SK-N-SH treated with all-trans-retinoic acid at 6 μM for 48 hours (cell line): ENCODE data around the gene UNKL.

ENCODE experiments used
- ATAC-seq: fragments of 200-7000 bp; cut with Tn5 transposase; 3 replicates; pipeline ENCODE4 v1.9.1; 2020; ENCODE audit warnings: mild to moderate bottlenecking, moderate library complexity
- BACH2 ChIP-seq: fragments of 250-450 bp; sonication (Bioruptor Pico); IDR thresholded peaks from 2 replicates; pipeline ENCODE4 v1.9.0; 2021; ENCODE audit warnings: mild to moderate bottlenecking, borderline replicate concordance
- CREB5 ChIP-seq: fragments of 250-450 bp; sonication (Bioruptor Pico); IDR thresholded peaks from 2 replicates; pipeline ENCODE4 v1.5.1; 2020; ENCODE audit warnings: low read depth, mild to moderate bottlenecking, moderate library complexity
- CSDC2 ChIP-seq: fragments of 250-450 bp; sonication (Bioruptor Pico); IDR thresholded peaks from 2 replicates; pipeline ENCODE4 v1.5.0; 2020; ENCODE audit warnings: mild to moderate bottlenecking, moderate library complexity
- CSRNP3 ChIP-seq: fragments of 250-450 bp; sonication (Bioruptor Pico); IDR thresholded peaks from 2 replicates; pipeline ENCODE4 v1.5.1; 2021; ENCODE audit warnings: mild to moderate bottlenecking, moderate library complexity
- ESRRG ChIP-seq: fragments of 250-450 bp; sonication (Bioruptor Pico); IDR thresholded peaks from 2 replicates; pipeline ENCODE4 v1.6.1; 2021; ENCODE audit warnings: mild to moderate bottlenecking
- GLIS3 ChIP-seq: fragments of 250-450 bp; sonication (Bioruptor Pico); IDR thresholded peaks from 2 replicates; pipeline ENCODE4 v1.5.0; 2020; ENCODE audit warnings: mild to moderate bottlenecking, moderate library complexity
- ISL1 ChIP-seq: fragments of 250-450 bp; sonication (Bioruptor Pico); IDR thresholded peaks from 2 replicates; pipeline ENCODE4 v2.1.2; 2022; ENCODE audit warnings: mild to moderate bottlenecking, moderate library complexity
- PATZ1 ChIP-seq: fragments of 250-450 bp; sonication (Bioruptor Pico); IDR thresholded peaks from 2 replicates; pipeline ENCODE4 v1.8.0; 2020; ENCODE audit warnings: mild to moderate bottlenecking, moderate library complexity, borderline replicate concordance
- POU6F1 ChIP-seq: fragments of 250-450 bp; sonication (Bioruptor Pico); IDR thresholded peaks from 2 replicates; pipeline ENCODE4 v1.8.0; 2021; ENCODE audit warnings: low read depth, mild to moderate bottlenecking, moderate library complexity, borderline replicate concordance
- RARB ChIP-seq: fragments of 250-450 bp; sonication (Bioruptor Pico); IDR thresholded peaks from 2 replicates; pipeline ENCODE4 v1.8.0; 2021; ENCODE audit warnings: mild to moderate bottlenecking, moderate library complexity
- SNAI2 ChIP-seq: fragments of 250-450 bp; sonication (Bioruptor Pico); IDR thresholded peaks from 2 replicates; pipeline ENCODE4 v1.5.0; 2020; ENCODE audit warnings: mild to moderate bottlenecking, moderate library complexity
- TCF4 ChIP-seq: fragments of 250-450 bp; sonication (Bioruptor Pico); IDR thresholded peaks from 2 replicates; pipeline ENCODE4 v1.8.0; 2021; ENCODE audit warnings: mild to moderate bottlenecking, moderate library complexity, borderline replicate concordance
- TOX ChIP-seq: fragments of 250-450 bp; sonication (Bioruptor Pico); IDR thresholded peaks from 2 replicates; pipeline ENCODE4 v1.8.0; 2021; ENCODE audit warnings: mild to moderate bottlenecking, moderate library complexity, borderline replicate concordance
- TSHZ2 ChIP-seq: fragments of 250-450 bp; sonication (Bioruptor Pico); IDR thresholded peaks from 2 replicates; pipeline ENCODE4 v1.5.0; 2020; ENCODE audit warnings: mild to moderate bottlenecking, moderate library complexity
- ZC3H10 ChIP-seq: fragments of 250-450 bp; sonication (Bioruptor Pico); IDR thresholded peaks from 2 replicates; pipeline ENCODE4 v1.5.1; 2021; ENCODE audit warnings: mild to moderate bottlenecking, moderate library complexity
- ZFP3 ChIP-seq: fragments of 250-450 bp; sonication (Bioruptor Pico); IDR thresholded peaks from 2 replicates; pipeline ENCODE4 v1.5.0; 2020; ENCODE audit warnings: mild to moderate bottlenecking, moderate library complexity
- ZFP30 ChIP-seq: fragments of 450-650 bp; formaldehyde crosslinking; IDR thresholded peaks from 2 replicates; pipeline ENCODE4 v1.5.0; 2022; ENCODE audit warnings: mild to moderate bottlenecking, moderate library complexity
- ZNF565 ChIP-seq: fragments of 450-650 bp; formaldehyde crosslinking; conservative IDR thresholded peaks from 2 replicates; pipeline ENCODE4 v1.5.0; 2020; ENCODE audit warnings: low read depth, mild to moderate bottlenecking, moderate library complexity
- ZNF70 ChIP-seq: fragments of 450-650 bp; formaldehyde crosslinking; IDR thresholded peaks from 2 replicates; pipeline ENCODE4 v1.5.0; 2020; ENCODE audit warnings: mild to moderate bottlenecking, moderate library complexity
- ZNF8 ChIP-seq: fragments of 450-650 bp; formaldehyde crosslinking; IDR thresholded peaks from 2 replicates; pipeline ENCODE4 v1.5.0; 2020; ENCODE audit warnings: mild to moderate bottlenecking, moderate library complexity

The UNKL gene

GRCh38 chr16:1334739-1335138 is 79.8 kb downstream of the UNKL start:
- no peak for TF ChIP-seq SNAI2 (CRISPR knock-in tag)
- no peak for TF ChIP-seq ZNF8 (CRISPR knock-in tag)
- TF ChIP-seq CREB5 (CRISPR knock-in tag), result no peak
- TF ChIP-seq GLIS3 (CRISPR knock-in tag), result no peak
- TF ChIP-seq ZFP30 (CRISPR knock-in tag), result no peak
- TF ChIP-seq PATZ1, result no peak
- TF ChIP-seq CSRNP3 (CRISPR knock-in tag), result no peak
- TF ChIP-seq ZNF565, result no peak
- TF ChIP-seq ZFP3 (CRISPR knock-in tag), result no peak
- no peak for TF ChIP-seq ZNF70 (CRISPR knock-in tag)
- no peak for TF ChIP-seq ESRRG
- no peak for TF ChIP-seq ZC3H10 (CRISPR knock-in tag)
- no peak for TF ChIP-seq POU6F1 (CRISPR knock-in tag)
- TF ChIP-seq ISL1 (CRISPR knock-in tag), result no peak
- no peak for TF ChIP-seq RARB
- no peak for ATAC-seq

GRCh38 chr16:1333854-1334700 is 80.4 kb downstream of the UNKL start:
- TF ChIP-seq PATZ1, result no peak
- TF ChIP-seq ZC3H10 (CRISPR knock-in tag), result no peak
- no peak for TF ChIP-seq CSDC2 (CRISPR knock-in tag)
- TF ChIP-seq POU6F1 (CRISPR knock-in tag), result no peak
- TF ChIP-seq ZNF565, result no peak
- no peak for TF ChIP-seq ZFP30 (CRISPR knock-in tag)
- TF ChIP-seq BACH2 (CRISPR knock-in tag), result no peak
- TF ChIP-seq TCF4 (CRISPR knock-in tag), result no peak
- no peak for TF ChIP-seq ZNF8 (CRISPR knock-in tag)
- no peak for TF ChIP-seq TOX (CRISPR knock-in tag)
- no peak for TF ChIP-seq SNAI2 (CRISPR knock-in tag)
- TF ChIP-seq RARB, result no peak
- TF ChIP-seq CREB5 (CRISPR knock-in tag), result no peak
- no peak for TF ChIP-seq TSHZ2 (CRISPR knock-in tag)

More at GRCh38 chr16:1333854-1334700, 80.4 kb downstream of the UNKL start:
- ATAC-seq, result no peak
